Ramos (cell line): ENCODE results near the gene ZBTB38.

Source experiments
- in situ Hi-C: fragments of 300-500 bp; cut with MboI; formaldehyde crosslinking; loops from one replicate; pipeline ENCODE4 v1.14.3; 2022; ENCODE audit warnings: low sequenced_read_pairs; ENCODE audit not compliant: unreplicated experiment

The ZBTB38 gene

DNA sequence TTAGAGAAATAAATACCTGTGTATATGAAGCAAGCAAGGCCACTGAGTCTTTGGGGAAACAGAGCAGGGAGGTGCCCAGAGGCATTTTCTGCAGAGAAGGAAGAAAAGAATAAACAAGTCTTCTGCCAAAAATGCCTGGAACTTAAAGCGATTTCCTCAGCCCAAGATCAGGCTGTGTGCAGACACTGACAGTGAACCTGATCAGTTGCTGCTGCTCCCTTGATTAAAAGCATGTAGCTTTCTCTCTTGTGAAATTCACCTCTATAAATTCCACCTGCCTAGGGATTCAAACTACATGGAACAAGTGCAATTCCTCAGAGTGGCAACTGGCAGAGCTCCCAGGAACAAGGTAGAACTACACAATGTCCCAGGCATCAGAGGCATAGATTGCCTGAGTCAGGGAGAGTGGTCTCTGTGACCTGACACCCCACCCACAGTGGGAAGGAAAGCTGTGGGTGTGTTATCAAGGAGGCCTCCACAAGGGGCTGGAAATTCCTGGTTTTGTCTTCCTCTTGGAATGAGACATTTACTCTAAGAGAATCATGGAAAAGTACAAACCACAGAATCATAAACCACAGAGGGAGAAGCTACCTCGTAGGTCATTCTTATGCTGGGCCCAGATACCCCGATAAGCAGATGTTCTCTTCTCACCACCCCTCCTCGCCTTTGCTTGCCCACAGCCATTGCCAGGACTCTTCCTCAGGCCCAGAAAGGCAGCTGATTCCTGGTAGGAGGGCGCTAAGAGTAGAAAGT is 1.8 kb upstream of the ZBTB38 start:
- in situ Hi-C loops = no loop called here

DNA sequence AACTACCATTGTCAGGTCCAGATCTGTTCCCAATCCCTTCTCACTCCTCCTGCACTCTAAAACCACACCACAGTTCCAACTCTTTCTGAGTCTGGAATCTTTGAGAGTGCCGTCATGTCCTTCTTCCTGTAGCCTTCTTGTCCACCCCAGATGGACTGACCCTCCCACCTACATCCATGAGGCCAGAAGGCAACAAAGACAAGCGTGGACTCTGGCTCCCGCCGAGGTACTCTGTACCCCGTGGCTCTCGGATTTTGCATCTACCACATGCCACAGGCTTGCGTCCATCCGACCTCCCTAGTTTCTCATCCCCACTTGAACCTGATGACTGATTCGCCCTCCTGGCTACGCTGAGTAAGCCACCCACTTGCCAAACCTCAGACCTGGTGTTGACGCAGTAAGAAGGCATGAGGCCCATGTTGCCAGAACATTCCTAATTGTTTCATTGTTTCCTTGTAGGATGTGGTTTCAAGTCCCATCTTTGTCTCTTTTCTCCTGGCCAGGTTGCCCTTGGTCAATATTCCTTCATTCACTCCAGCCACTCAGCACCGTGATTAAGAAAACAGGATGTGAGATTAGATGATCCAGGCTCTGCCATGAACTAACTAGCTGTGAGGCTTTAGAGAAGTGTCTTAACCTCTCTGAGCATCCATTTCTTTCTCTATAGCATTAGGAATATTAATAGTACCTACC is 1.1 kb upstream of the ZBTB38 start:
- in situ Hi-C loops = no loop called here

GRCh38 chr3:141368925-141369794 is 856 bp downstream of the ZBTB38 start:
- in situ Hi-C loops = no loop called here

DNA sequence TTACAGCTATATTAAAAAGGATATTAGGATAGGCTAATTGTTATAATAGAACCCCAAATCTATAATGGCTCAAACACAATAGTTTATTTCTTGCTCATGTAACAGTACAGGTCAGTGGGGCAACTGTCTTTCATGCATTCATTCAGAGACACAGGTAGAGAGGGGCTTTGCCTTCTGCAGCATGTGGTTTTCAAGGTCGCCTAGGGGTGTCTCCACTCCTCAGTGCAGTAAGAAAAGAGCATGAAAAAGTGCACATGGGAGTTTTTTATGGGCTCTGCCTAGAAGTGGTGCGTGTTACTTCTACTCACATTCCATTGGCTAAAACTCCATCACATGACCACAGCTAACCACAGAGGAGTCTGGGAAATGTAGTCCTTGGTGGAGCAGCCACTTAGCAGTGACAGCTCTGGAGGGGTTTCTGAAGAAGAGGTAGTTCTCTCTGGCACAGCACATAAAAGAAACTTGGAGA is 1.8 kb downstream of the ZBTB38 start:
- in situ Hi-C loops = no loop called here

GRCh38 chr3:141371882-141372281 is 3.6 kb downstream of the ZBTB38 start:
- in situ Hi-C loops = no loop called here

GRCh38 chr3:141372656-141373055 is 4.4 kb downstream of the ZBTB38 start:
- in situ Hi-C loops = no loop called here

GRCh38 chr3:141373232-141373631 is 4.9 kb downstream of the ZBTB38 start:
- in situ Hi-C loops = no loop called here

DNA sequence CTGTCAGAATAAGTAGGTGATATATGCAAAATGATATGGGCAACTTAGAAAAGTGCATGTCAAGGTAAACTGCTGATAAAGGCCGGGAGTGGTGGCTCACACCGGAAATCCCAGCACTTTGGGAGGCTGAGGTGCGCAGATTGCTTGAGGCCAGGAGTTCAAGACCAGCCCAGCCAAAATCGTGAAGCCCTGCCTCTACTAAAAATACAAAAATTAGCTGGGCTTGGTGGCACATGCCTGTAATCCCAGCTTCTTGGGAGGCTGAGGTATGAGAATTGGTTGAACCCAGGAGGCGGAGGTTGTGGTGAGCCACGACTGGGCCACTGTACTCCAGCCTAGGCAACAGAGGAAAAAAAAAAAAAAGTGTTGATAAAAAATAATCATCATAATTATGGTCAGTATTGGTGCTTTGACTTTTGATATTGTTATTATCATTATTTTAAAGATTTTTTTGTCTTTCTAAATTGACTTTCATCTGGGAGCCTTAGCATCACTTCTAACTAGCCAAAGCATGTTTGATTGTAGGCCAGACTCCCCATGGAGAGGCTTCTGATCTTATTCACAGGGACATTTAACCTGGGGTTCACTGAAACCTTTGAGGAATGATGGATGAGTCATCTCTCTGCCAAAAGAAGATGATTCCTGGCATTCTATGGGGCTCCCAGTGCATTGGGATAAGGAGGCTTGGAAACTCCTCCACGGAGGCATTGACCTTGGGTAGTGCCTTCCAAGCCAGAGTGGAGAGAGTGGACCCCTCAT is 5.6 kb downstream of the ZBTB38 start:
- in situ Hi-C loops = no loop called here

DNA sequence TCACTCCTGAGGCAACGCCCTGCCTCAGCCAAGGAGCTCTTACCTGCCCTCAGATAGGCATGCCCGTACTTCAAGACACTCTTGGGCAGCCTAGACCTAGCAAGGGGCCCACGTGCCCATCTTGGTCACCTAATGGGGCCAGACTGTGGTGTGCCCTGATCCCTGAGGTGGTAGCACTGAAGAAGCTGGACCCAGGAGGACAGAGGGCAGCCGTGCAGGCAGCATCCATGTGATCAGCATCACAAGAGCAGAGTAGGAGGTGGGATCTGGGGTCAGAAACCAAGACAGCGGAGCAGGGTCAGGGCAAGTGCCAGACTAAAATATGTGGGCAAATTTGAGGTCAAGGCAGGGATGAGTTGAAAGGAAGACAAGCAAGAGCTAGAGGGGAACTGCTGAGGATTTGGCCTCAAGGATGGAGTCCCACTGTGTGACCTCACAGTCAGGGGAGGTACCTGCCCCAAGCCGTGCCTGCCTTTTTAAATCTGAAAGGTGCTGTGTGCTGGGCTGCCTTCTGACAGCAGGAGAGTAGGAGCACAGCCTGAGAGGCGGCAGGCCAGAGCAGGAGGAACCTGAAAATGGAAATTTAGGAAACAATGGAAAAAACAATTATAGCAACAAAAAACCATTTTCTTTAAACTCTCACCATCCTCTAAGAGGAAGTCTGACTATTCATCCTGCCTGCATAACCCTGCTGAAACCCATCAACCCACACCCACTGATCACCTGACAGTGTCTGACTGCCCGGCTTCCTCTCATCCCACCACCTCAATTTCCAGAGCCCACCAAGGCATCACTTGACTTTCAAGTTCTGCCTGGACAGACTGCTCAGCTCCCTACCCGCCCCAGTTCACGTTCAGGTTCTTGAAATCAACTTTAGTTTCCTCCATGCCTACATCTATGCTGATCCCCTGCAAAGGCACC is 7.3 kb downstream of the ZBTB38 start:
- in situ Hi-C loops = no loop called here

GRCh38 chr3:141377377-141377776 is 9.1 kb downstream of the ZBTB38 start:
- in situ Hi-C loops = no loop called here

DNA sequence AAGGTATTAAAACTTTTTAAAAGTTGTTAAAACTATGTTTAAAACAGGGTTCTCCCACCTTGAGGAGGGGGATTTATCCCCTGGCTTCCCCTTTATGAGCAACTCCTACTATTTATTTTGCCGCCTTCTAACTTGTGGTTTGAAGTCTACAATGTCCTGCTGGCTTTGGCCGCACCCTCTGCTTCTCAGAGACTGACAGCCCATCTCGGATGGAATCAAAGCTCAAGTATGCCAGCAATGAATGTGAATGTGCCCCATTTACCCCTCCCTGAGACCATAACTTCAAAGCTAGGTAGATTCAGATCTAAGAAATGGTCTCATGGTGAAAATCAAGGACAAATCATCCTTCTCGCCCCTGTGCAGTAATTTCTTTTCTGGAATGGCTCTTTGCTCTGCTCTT is 10.3 kb downstream of the ZBTB38 start:
- in situ Hi-C loops = no loop called here

DNA sequence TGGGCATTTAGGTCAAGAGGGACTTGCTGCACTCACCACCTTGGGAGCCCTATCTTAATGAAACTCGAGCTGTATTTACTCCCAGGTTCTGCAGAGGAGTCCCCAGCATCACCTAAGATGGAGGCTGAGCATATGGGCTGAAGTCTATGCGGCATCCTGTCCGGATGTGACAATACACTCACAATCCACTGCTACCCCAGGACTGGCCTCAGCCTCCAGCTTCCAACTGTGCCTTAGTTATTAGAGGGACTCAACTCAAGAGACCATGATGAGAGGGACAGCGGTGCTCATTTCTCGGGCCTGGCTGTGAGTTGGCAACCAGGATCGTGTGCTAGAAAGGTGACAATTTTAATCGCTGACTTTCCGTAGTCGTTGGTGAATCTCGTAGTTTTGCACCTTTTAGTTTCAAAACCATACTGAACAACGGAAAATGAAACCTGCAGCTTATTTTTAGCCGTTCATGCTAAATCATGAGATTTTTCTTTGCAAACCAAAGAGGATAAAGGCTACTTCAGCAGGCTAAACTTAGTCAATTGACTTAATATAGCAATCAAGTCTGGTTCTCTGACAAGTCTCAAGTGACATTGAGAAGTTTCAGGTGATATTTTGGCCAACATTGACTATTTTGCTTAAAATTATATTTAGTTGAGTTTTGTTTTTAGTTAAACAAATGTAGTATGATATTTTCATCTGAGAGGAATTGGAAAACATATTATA is 11.1 kb downstream of the ZBTB38 start:
- in situ Hi-C loops = no loop called here

DNA sequence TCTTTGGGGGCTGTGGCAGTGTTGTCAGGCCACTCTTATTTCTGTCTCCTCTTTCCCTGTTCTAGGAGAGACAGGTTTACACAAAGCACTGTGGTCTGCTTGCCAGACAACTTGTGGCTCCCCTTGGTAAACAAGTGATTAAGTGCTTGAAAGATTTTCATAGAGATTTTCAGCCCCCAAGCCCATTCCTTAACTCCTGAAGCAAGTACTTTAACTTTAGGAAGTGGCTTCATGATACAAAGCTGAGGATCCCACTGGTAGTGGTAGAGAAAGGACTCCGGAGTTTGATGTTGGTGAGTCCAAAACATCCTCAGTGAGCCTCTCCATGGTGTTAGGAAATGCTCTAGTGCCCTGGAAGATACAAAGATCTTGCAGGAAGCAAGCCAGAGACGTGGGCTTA is 12.0 kb downstream of the ZBTB38 start:
- in situ Hi-C loops = no loop called here

DNA sequence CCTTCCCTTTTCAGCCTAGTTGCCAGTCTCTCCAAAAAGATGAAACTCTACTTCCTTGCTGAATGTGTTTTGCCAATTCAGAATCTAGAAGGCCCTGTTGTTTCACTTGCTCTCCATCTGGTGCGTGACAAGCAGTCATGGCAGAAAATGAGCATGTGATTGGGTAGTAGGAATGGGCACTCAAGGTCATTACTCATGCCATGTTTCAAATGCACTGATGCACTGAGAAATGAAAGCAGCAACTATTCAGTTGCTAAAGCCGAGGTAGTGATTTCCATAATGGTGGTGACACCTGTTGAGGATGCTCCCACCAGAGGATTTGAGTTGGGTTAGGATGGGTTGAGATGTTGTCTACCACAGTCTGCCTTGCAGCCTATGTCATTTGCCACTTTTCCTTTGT is 12.7 kb downstream of the ZBTB38 start:
- in situ Hi-C loops = no loop called here

DNA sequence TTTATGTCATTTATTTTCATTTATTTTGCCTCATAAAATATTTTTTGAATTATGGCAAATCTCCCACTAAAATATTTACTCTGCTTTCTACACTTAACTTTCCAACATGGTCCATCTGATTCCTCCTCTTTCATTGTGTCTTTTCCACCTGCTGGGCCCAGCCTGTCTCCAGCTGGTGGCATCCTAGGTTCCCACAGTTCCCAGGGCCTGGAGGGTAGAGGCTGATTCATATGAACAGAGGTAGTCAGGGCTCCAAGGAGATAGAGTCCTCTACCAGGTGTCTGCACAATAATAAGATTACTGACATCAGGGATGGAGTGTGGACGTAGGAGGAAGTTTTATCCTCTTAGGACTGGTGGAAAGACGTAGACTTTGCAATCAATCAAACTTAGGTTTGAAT is 14.3 kb downstream of the ZBTB38 start:
- in situ Hi-C loops = no loop called here

DNA sequence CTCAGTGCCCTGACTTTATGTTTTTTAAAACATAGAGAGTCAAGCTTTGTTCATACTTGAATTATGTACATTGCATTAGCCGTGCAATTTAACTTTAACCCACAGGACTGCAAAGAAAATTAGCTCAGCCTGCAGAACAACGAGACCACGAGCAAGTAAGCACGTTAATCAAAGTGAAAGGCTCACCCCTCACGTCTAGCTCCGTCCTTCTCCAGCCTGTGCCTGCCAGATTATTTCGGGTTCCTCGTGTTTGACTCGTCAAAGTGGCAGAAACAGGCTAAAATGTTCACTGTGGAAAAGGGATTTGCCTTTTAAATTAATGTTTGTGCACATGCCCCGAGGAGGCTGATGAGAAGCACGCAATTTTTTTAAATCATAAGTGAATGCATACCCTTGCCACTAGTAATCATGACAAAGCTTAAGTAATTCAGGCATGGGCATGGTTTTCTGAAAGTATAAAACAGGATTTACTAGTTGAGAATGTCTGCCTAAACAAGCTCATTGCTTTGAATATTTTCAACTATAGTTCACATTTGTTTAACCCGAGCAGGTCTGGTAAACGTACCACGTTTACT is 15.3 kb downstream of the ZBTB38 start:
- in situ Hi-C loops = no loop called here

DNA sequence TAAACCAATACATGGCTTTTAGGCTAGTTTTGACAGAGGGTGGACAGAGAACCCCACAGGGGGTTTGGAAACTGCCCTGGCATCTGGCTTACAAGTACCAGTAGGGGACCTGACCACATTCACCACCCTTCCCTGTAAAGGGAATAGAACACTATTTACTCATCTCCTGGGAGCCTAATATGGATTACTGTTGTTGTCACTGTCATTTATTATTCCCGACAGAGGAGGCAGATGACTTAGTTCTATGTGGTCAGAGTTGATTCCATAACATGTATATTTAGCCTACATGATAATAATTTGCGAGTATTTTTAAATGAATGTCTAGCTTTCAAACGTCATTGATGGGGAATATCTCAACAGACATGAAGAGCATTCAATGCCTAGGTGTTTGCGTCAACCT is 15.9 kb downstream of the ZBTB38 start:
- in situ Hi-C loops = no loop called here

DNA sequence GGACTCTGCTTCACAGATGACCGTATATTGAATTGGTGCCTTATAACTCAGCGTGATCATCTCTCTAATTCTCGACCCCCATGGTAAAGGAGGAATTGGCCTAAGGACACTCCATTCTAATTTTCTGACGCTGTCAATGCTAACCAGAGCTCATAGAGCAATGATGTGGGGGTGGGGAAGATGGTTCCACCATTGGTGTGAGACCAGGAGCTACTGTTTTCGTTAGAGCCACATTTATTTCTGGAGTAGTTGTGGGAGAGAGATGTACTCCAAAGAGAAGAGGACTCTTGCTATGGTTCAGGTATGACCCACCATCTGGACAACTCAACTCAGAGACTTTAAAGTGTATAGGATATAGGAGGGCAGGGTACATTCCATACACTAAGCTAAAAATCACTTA is 16.3 kb downstream of the ZBTB38 start:
- in situ Hi-C loops = no loop called here
